Measurements from ENCODE around the gene LIMK1.

The LIMK1 gene

DNA sequence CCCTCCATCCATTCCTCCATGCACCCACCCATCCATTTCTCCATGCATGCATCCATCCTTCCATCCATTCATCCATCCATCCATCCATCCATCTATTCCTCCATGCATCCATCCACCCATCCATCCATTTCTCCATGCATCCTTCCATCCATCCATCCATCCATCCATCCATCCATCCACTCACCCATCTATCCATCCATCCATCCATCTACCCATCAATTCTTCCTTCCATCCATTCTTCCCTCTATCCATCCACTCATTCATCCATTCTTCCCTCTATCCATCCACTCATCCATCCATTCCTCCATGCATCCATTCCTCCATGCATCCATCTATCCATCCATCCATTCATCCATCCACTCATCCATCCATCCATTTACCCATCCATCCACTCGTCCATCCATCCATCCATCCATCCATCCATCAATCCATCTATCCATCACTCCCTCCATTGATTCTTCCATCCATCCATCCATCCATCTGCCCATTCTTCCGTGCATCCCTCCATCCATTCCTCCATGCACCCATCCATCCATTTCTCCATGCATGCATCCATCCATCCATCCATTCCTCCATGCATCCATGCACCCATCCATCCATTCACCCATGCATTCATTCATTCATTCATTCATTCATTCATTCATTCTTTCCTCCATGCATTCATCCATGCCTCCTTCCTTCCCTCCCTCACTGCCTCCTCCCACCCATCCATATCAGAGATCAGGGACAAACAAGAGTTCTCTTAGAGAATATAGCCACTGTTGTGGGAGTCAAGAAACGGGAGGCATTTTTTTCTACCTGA lies 33.4 kb upstream of the LIMK1 start:
- no peaks in the 10 kb centered on the region for H3K9me3 Mint-ChIP-seq
- H3K4me1 Mint-ChIP-seq (ENCODE audit: low read depth), result no peaks in the 10 kb centered on the region
- H3K36me3 Mint-ChIP-seq (ENCODE audit: low read depth), result no peaks in the 10 kb centered on the region
- no peak overlapping the region for H3K4me3 Mint-ChIP-seq
- H3K27ac Mint-ChIP-seq, result no peak overlapping the region
- H3K27me3 Mint-ChIP-seq (ENCODE audit: low read depth), result no peaks in the 10 kb centered on the region

- no peak overlapping the region for H3K27ac Mint-ChIP-seq
- H3K4me3 Mint-ChIP-seq, result no peak overlapping the region
- H3K27me3 Mint-ChIP-seq (ENCODE audit: low read depth), result no peaks in the 10 kb centered on the region
- no peaks in the 10 kb centered on the region for H3K9me3 Mint-ChIP-seq
- H3K4me1 Mint-ChIP-seq (ENCODE audit: low read depth), result no peaks in the 10 kb centered on the region
- no peaks in the 10 kb centered on the region for H3K36me3 Mint-ChIP-seq (ENCODE audit: low read depth)
Observed at GRCh38 chr7:74051193-74051592, 32.4 kb upstream of the LIMK1 start.

GRCh38 chr7:74051629-74052410 lies 31.8 kb upstream of the LIMK1 start:
- Mint-ChIP-seq H3K27ac (no peak overlapping the region), H3K4me3 (no peak overlapping the region), H3K27me3 (ENCODE audit: low read depth) (no peaks in the 10 kb centered on the region), H3K9me3 (no peaks in the 10 kb centered on the region), H3K36me3 (ENCODE audit: low read depth) (no peaks in the 10 kb centered on the region), H3K4me1 (ENCODE audit: low read depth) (no peaks in the 10 kb centered on the region)

DNA sequence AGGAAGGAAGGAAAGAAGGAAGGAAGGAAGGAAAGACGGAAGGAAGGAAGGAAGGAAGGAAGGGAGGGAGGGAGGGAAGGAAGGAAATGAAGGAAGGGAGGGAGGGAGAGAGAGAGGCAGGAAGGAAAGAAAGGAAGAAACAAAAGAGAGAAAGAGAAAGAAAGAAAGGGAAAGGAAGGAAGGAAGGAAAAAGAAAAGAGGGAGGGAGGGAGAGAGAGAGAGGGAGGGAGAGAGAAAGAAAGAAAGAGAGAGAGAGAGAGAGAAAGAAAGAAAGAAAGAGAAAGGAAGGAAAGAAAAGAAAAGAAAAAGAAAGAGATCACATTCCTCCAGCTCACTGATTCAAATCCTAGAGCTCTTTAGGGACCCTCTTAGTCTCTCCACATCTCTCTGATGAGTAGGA lies 31.0 kb upstream of the LIMK1 start:
- no peaks in the 10 kb centered on the region for H3K36me3 Mint-ChIP-seq (ENCODE audit: low read depth)
- H3K27me3 Mint-ChIP-seq (ENCODE audit: low read depth), result peaks cover under 1% of the 10 kb centered on the region
- H3K4me3 Mint-ChIP-seq, result no peak overlapping the region
- H3K27ac Mint-ChIP-seq, result no peak overlapping the region
- H3K9me3 Mint-ChIP-seq, result no peaks in the 10 kb centered on the region
- H3K4me1 Mint-ChIP-seq (ENCODE audit: low read depth), result no peaks in the 10 kb centered on the region

GRCh38 chr7:74053589-74054186 lies 29.9 kb upstream of the LIMK1 start:
- no peak overlapping the region for H3K4me3 Mint-ChIP-seq
- peaks cover 11% of the 10 kb centered on the region for H3K27me3 Mint-ChIP-seq (ENCODE audit: low read depth)
- H3K36me3 Mint-ChIP-seq (ENCODE audit: low read depth), result no peaks in the 10 kb centered on the region
- H3K4me1 Mint-ChIP-seq (ENCODE audit: low read depth), result no peaks in the 10 kb centered on the region
- no peaks in the 10 kb centered on the region for H3K9me3 Mint-ChIP-seq
- no peak overlapping the region for H3K27ac Mint-ChIP-seq

DNA sequence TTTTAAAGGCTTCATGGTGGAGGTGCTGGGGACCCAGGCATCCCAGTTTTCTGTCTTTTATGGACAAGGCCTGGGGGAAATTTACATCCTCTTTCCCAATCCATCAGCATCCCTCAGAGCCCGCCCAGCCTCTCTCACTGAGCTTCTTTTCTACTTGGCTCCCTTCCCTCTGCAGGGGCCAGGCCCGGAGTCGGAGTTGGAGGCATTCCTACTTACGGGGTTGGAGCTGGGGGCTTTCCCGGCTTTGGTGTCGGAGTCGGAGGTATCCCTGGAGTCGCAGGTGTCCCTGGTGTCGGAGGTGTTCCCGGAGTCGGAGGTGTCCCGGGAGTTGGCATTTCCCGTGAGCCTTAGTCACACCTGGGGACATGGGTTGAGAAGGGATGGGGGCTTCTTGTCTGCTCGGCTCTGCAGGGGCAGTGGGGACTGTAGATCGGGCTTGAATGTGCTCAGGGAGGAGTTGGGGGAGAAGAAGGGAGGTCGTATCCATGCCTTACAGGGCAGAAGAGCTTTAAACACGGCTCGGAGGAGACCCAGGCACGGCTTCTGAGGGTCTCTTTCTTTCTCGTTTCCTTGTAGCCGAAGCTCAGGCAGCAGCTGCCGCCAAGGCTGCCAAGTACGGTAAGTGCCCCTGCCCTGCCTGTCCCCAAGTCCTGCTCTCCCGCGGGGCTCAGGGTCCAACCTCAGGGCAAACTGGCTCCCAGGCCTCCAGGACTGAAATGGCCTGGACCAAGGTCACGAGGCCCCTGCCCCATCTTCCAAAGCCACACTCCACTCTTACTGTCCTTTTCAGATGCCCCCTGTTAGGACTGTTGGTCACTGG lies 27.3 kb upstream of the LIMK1 start:
- H3K4me1 Mint-ChIP-seq (ENCODE audit: low read depth), result no peaks in the 10 kb centered on the region
- H3K27ac Mint-ChIP-seq, result no peak overlapping the region
- H3K36me3 Mint-ChIP-seq (ENCODE audit: low read depth), result no peaks in the 10 kb centered on the region
- no peaks in the 10 kb centered on the region for H3K9me3 Mint-ChIP-seq
- peaks cover 11% of the 10 kb centered on the region for H3K27me3 Mint-ChIP-seq (ENCODE audit: low read depth)
- H3K4me3 Mint-ChIP-seq, result no peak overlapping the region

DNA sequence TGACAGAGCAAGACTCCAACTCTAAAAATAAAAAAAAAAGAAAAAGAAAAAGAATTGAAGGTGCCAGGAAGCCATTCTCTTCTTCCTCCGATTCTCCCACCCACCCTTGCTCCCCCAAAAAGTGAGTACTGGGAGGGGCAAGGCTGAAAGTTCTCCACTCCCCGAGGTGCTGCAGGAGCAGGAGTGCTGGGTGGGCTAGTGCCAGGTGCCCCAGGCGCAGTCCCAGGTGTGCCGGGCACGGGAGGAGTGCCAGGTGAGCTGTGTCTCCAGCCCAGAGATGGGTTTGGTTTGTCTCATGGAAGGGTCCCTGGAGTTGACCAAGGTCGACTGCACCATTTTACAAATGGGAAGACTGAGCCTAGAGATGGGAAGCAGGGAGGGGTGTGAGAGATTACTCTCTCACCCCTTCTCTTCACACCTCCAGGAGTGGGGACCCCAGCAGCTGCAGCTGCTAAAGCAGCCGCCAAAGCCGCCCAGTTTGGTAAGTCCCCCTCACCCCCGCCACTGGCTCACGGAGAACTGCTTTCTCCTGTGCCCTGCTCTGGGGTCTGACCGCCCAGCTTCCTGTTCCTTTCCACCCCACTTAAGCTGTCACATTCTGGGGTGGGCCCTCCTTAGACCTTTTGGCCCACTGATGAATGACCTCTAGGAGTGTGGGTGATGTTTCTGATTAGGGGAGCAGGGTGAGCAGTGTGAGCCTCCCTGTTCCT lies 26.2 kb upstream of the LIMK1 start:
- no peak overlapping the region for H3K27ac Mint-ChIP-seq

GRCh38 chr7:74057987-74058386 lies 25.6 kb upstream of the LIMK1 start:
- H3K27ac Mint-ChIP-seq, result no peak overlapping the region
- peaks cover 4% of the 10 kb centered on the region for H3K4me1 Mint-ChIP-seq (ENCODE audit: low read depth)

More for the DNA sequence above, 26.2 kb upstream of the LIMK1 start:
- no peak overlapping the region for H3K4me3 Mint-ChIP-seq
- peaks cover 11% of the 10 kb centered on the region for H3K27me3 Mint-ChIP-seq (ENCODE audit: low read depth)
- peaks cover 4% of the 10 kb centered on the region for H3K4me1 Mint-ChIP-seq (ENCODE audit: low read depth)
- H3K9me3 Mint-ChIP-seq, result no peaks in the 10 kb centered on the region
- H3K36me3 Mint-ChIP-seq (ENCODE audit: low read depth), result no peaks in the 10 kb centered on the region

GRCh38 chr7:74058486-74058885 lies 25.1 kb upstream of the LIMK1 start:
- H3K9me3 Mint-ChIP-seq, result no peaks in the 10 kb centered on the region
- H3K27me3 Mint-ChIP-seq (ENCODE audit: low read depth), result peaks cover 11% of the 10 kb centered on the region
- H3K36me3 Mint-ChIP-seq (ENCODE audit: low read depth), result no peaks in the 10 kb centered on the region
- peaks cover 4% of the 10 kb centered on the region for H3K4me1 Mint-ChIP-seq (ENCODE audit: low read depth)
- no peak overlapping the region for H3K27ac Mint-ChIP-seq
- H3K4me3 Mint-ChIP-seq, result no peak overlapping the region

More at GRCh38 chr7:74057987-74058386, 25.6 kb upstream of the LIMK1 start:
- H3K4me3 Mint-ChIP-seq, result no peak overlapping the region
- no peaks in the 10 kb centered on the region for H3K9me3 Mint-ChIP-seq
- H3K27me3 Mint-ChIP-seq (ENCODE audit: low read depth), result peaks cover 11% of the 10 kb centered on the region
- no peaks in the 10 kb centered on the region for H3K36me3 Mint-ChIP-seq (ENCODE audit: low read depth)

GRCh38 chr7:74059037-74059436 lies 24.6 kb upstream of the LIMK1 start:
- Mint-ChIP-seq H3K27me3 (ENCODE audit: low read depth) (peaks cover 11% of the 10 kb centered on the region), H3K27ac (no peak overlapping the region), H3K4me3 (no peak overlapping the region), H3K36me3 (ENCODE audit: low read depth) (no peaks in the 10 kb centered on the region), H3K9me3 (no peaks in the 10 kb centered on the region), H3K4me1 (ENCODE audit: low read depth) (peaks cover 4% of the 10 kb centered on the region)

- H3K27me3 Mint-ChIP-seq (ENCODE audit: low read depth), result peaks cover 11% of the 10 kb centered on the region
- H3K4me1 Mint-ChIP-seq (ENCODE audit: low read depth), result peaks cover 4% of the 10 kb centered on the region
- H3K4me3 Mint-ChIP-seq, result no peak overlapping the region
- no peak overlapping the region for H3K27ac Mint-ChIP-seq
- H3K9me3 Mint-ChIP-seq, result no peaks in the 10 kb centered on the region
- no peaks in the 10 kb centered on the region for H3K36me3 Mint-ChIP-seq (ENCODE audit: low read depth)
Observed at GRCh38 chr7:74059681-74060588, 23.7 kb upstream of the LIMK1 start.

GRCh38 chr7:74061840-74062539 lies 21.6 kb upstream of the LIMK1 start:
- Mint-ChIP-seq H3K9me3 (no peaks in the 10 kb centered on the region), H3K27me3 (ENCODE audit: low read depth) (peaks cover 11% of the 10 kb centered on the region), H3K36me3 (ENCODE audit: low read depth) (no peaks in the 10 kb centered on the region), H3K4me3 (no peak overlapping the region), H3K4me1 (ENCODE audit: low read depth) (peaks cover 4% of the 10 kb centered on the region), H3K27ac (peak overlapping the region; percentile 61)

All from T-helper 1 cell treated with Interleukin-12 subunit alpha and Interleukin-12 subunit beta and Interleukin-4 antibody, amounts not matched to agents 30 μg/mL and 1 μg/mL, for 36 hours (primary cell).